ENCODE measurements around the gene SYCE3.

The SYCE3 gene

GRCh38 chr22:50570861-50571260 lies 8.1 kb upstream of the SYCE3 start:
- TF ChIP-seq CTCF (IDR thresholded peaks at IDR 0.05), result no peak

GRCh38 chr22:50569896-50570535 lies 7.3 kb upstream of the SYCE3 start:
- TF ChIP-seq CTCF (IDR thresholded peaks at IDR 0.05), result no peak

GRCh38 chr22:50569041-50569459 lies 6.3 kb upstream of the SYCE3 start:
- TF ChIP-seq CTCF (IDR thresholded peaks at IDR 0.05), result no peak

- no peak for TF ChIP-seq CTCF (IDR thresholded peaks at IDR 0.05)
Measured at GRCh38 chr22:50568626-50569025, 5.9 kb upstream of the SYCE3 start.

- no peak for TF ChIP-seq CTCF (IDR thresholded peaks at IDR 0.05)
Measured at GRCh38 chr22:50567721-50568252, 5.1 kb upstream of the SYCE3 start.

GRCh38 chr22:50564289-50564688 lies 1.6 kb upstream of the SYCE3 start:
- no peak for TF ChIP-seq CTCF (IDR thresholded peaks at IDR 0.05)

- no peak for TF ChIP-seq CTCF (IDR thresholded peaks at IDR 0.05)
Measured at GRCh38 chr22:50563413-50564160, 868 bp upstream of the SYCE3 start.
